ENCODE measurements around the gene SMIM28.

DNA sequence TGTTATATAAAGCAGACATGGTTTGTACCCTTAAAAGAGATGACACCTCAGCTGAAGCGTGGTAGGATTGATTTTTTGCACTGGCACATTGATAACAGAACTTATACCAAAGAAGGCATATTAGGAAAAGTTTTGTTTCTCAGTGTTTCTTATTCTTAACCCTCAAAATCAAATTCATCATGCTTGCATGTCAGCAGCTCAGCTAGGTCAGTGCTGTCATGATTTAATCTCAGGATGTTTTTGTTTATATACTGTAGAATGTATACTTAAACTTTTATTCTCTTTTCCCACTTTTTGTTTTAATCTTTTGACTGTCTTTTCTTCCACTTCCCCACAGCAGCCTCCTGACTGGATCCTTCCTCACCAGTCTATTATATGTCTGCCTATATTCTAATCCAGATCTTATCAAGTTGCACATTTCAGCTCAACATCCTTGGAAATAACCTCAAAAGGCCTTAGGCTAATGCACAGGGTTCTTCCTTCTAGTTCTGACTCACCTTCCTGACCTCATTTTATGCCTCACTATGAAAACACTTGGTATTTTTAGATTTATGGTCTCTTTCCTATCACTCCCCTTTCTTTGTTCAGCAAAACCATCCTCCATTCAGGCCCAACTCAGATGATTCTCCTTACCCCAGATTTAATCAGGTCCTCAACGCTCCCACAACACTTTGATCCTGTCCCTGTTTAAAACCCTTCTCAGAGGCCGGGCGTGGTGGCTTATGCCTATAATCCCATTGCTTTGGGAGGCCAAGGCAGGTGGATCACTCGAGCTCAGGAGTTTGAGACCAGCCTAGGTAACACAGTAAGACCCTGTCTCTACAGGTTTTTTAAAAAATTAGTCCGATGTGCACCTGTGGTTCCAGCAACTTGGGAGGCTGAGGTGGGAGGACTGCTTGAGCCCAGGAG lies 33.5 kb downstream of the SMIM28 start:
- no peak for TF ChIP-seq POLR2AphosphoS5 (IDR thresholded peaks at IDR 0.05)
- TF ChIP-seq POLR2A (IDR thresholded peaks at IDR 0.05), result no peak
- TF ChIP-seq, protein P1, sequence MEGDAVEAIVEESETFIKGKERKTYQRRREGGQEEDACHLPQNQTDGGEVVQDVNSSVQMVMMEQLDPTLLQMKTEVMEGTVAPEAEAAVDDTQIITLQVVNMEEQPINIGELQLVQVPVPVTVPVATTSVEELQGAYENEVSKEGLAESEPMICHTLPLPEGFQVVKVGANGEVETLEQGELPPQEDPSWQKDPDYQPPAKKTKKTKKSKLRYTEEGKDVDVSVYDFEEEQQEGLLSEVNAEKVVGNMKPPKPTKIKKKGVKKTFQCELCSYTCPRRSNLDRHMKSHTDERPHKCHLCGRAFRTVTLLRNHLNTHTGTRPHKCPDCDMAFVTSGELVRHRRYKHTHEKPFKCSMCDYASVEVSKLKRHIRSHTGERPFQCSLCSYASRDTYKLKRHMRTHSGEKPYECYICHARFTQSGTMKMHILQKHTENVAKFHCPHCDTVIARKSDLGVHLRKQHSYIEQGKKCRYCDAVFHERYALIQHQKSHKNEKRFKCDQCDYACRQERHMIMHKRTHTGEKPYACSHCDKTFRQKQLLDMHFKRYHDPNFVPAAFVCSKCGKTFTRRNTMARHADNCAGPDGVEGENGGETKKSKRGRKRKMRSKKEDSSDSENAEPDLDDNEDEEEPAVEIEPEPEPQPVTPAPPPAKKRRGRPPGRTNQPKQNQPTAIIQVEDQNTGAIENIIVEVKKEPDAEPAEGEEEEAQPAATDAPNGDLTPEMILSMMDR (IDR thresholded peaks at IDR 0.05), result no peak
- no peak for TF ChIP-seq EP300 (IDR thresholded peaks at IDR 0.05)
